ENCODE results near the gene NIPBL.
"Not testable (repeated sequence)": the region's sequence is repeated elsewhere in the genome, so short reads cannot be mapped to it uniquely, and the experiment has no call there.

NIPBL gene

GRCh38 chr5:37099267-37099666 is 222.7 kb downstream of the NIPBL start:
- DNase-seq = not testable (repeated sequence)

- DNase-seq = no peak
Measured at GRCh38 chr5:37103302-37103701, 226.7 kb downstream of the NIPBL start.

GRCh38 chr5:37109338-37109737 is 232.8 kb downstream of the NIPBL start:
- DNase-seq = no peak

GRCh38 chr5:37110135-37110534 is 233.6 kb downstream of the NIPBL start:
- DNase-seq = no peak

- no peak for DNase-seq
Measured at GRCh38 chr5:37111426-37112382, 235.1 kb downstream of the NIPBL start.

- DNase-seq = no peak
Measured at GRCh38 chr5:37112383-37112991, 235.9 kb downstream of the NIPBL start.

Data from NCI-H1694 (cell line).